OCI-LY3 (cell line): ENCODE measurements around the gene FKBP9.

ENCODE experiments used
- H2AFZ ChIP-seq: fragments of 200-600, 300-600 bp; shearing (Covaris generic); 2 replicates; pipeline ENCODE4 v1.6.0; 2014; ENCODE audit warnings: antibody characterized with exemption, low read depth, low read length
- H3K27ac ChIP-seq: fragments of 200-600, 300-600 bp; sonication (generic); 2 replicates; pipeline ENCODE4 v1.5.1; 2014; ENCODE audit warnings: mild to moderate bottlenecking, low read length, moderate library complexity, mixed read lengths
- H3K27me3 ChIP-seq: fragments of 200-600, 300-600 bp; sonication (generic); 2 replicates; pipeline ENCODE4 v1.6.1; 2014; ENCODE audit warnings: low read depth, low read length, mixed read lengths
- H3K36me3 ChIP-seq: fragments of 200-600, 300-600 bp; sonication (generic); replicated peaks from 2 replicates; pipeline ENCODE3; 2014; ENCODE audit warnings: low read depth, low read length, mixed read lengths
- H3K4me1 ChIP-seq: fragments of 300-600, 200-600 bp; sonication (generic); 2 replicates; pipeline ENCODE4 v1.6.1; 2014; ENCODE audit warnings: low read length, mixed read lengths
- H3K4me2 ChIP-seq: fragments of 200-600, 300-600 bp; sonication (generic); 2 replicates; pipeline ENCODE4 v1.6.1; 2014; ENCODE audit warnings: low read length, mixed read lengths
- H3K4me3 ChIP-seq: fragments of 300-600, 200-600 bp; sonication (generic); 2 replicates; pipeline ENCODE4 v1.5.1; 2014; ENCODE audit warnings: antibody characterized with exemption, mild to moderate bottlenecking, low read length, moderate library complexity
- H3K79me2 ChIP-seq: fragments of 300-600, 200-600 bp; shearing (Covaris generic); 2 replicates; pipeline ENCODE4 v1.6.1; 2014; ENCODE audit warnings: mild to moderate bottlenecking, low read length, mixed read lengths
- H3K9ac ChIP-seq: fragments of 300-600, 200-600 bp; shearing (Covaris generic); 2 replicates; pipeline ENCODE4 v1.6.0; 2014; ENCODE audit warnings: mild to moderate bottlenecking, low read length, moderate library complexity
- H3K9me3 ChIP-seq: fragments of 200-600, 300-600 bp; shearing (Covaris generic); 2 replicates; pipeline ENCODE4 v1.6.1; 2014; ENCODE audit warnings: low read length, mixed read lengths; ENCODE audit not compliant: insufficient read depth
- H4K20me1 ChIP-seq: fragments of 200-600, 300-600 bp; sonication (generic); 2 replicates; pipeline ENCODE4 v1.6.1; 2016; ENCODE audit warnings: low read length, mixed read lengths; ENCODE audit not compliant: insufficient read depth
- CTCF ChIP-seq: fragments of 200-600, 300-600 bp; sonication (generic); IDR thresholded peaks from 2 replicates; pipeline ENCODE4 v1.5.1; 2014; ENCODE audit warnings: antibody characterized with exemption, low read length, low read depth
- EZH2phosphoT487 ChIP-seq: fragments of 200-600 bp; shearing (Covaris generic); IDR thresholded peaks from 2 replicates; pipeline ENCODE4 v1.6.1; 2018; ENCODE audit warnings: antibody characterized with exemption, mixed run types, low read depth

FKBP9 gene

GRCh38 chr7:32936689-32937088 lies 20.6 kb upstream of the FKBP9 start:
- Histone ChIP-seq H3K79me2 (peaks cover 15% of the 10 kb centered on the region), H2AFZ (no peak overlapping the region), H3K27me3 (no peaks in the 10 kb centered on the region), H3K4me3 (no peak overlapping the region), H3K9me3 (no peaks in the 10 kb centered on the region), H3K4me1 (peaks cover 6% of the 10 kb centered on the region; the same call in 1 of the 2 replicates), H3K4me2 (no peak overlapping the region), H4K20me1 (no peaks in the 10 kb centered on the region), H3K27ac (no peak overlapping the region), H3K36me3 (no peaks in the 10 kb centered on the region), H3K9ac (no peak overlapping the region)
- no peak for TF ChIP-seq CTCF
- no peak for TF ChIP-seq EZH2phosphoT487

GRCh38 chr7:32937344-32938174 lies 19.7 kb upstream of the FKBP9 start:
- TF ChIP-seq EZH2phosphoT487 (no peak), CTCF (no peak)
- Histone ChIP-seq H3K4me3 (no peak overlapping the region), H3K79me2 (peaks cover 21% of the 10 kb centered on the region), H3K9ac (no peak overlapping the region), H4K20me1 (no peaks in the 10 kb centered on the region), H3K36me3 (no peaks in the 10 kb centered on the region), H3K4me2 (no peak overlapping the region), H2AFZ (no peak overlapping the region), H3K9me3 (no peaks in the 10 kb centered on the region), H3K4me1 (peaks cover 6% of the 10 kb centered on the region; the same call in 1 of the 2 replicates), H3K27me3 (no peaks in the 10 kb centered on the region), H3K27ac (no peak overlapping the region)

- no peaks in the 10 kb centered on the region for H4K20me1 ChIP-seq
- H3K4me2 ChIP-seq, result peak overlapping the region; percentile 82
- H3K27ac ChIP-seq, result no peak overlapping the region
- peak overlapping the region; percentile 97 for H3K4me3 ChIP-seq
- peaks cover 6% of the 10 kb centered on the region; the same call in 1 of the 2 replicates for H3K4me1 ChIP-seq
- H2AFZ ChIP-seq, result no peak overlapping the region
- H3K9me3 ChIP-seq, result no peaks in the 10 kb centered on the region
- H3K36me3 ChIP-seq, result no peaks in the 10 kb centered on the region
- peaks cover 21% of the 10 kb centered on the region for H3K79me2 ChIP-seq
- H3K27me3 ChIP-seq, result no peaks in the 10 kb centered on the region
- TF ChIP-seq EZH2phosphoT487, result no peak
- no peak for TF ChIP-seq CTCF
- H3K9ac ChIP-seq, result peak overlapping the region; percentile 90; the same call in 1 of the 2 replicates
Observed at GRCh38 chr7:32941181-32941580, 16.1 kb upstream of the FKBP9 start.

- no peak for TF ChIP-seq CTCF
- no peak for TF ChIP-seq EZH2phosphoT487
- Histone ChIP-seq H3K36me3 (no peaks in the 10 kb centered on the region), H3K4me1 (peaks cover 6% of the 10 kb centered on the region; the same call in 1 of the 2 replicates), H3K27me3 (no peaks in the 10 kb centered on the region), H3K79me2 (peaks cover 17% of the 10 kb centered on the region), H4K20me1 (no peaks in the 10 kb centered on the region), H3K27ac (peak overlapping the region; percentile 69), H3K9ac (peak overlapping the region; percentile 90), H2AFZ (peak overlapping the region; percentile 81), H3K4me3 (peak overlapping the region; percentile 97), H3K4me2 (peak overlapping the region; percentile 82), H3K9me3 (no peaks in the 10 kb centered on the region)
Observed at GRCh38 chr7:32941681-32942414, 15.4 kb upstream of the FKBP9 start.
